HG03558 (cell line): ENCODE measurements around the gene GBF1.

ENCODE experiments used
- ATAC-seq: cut with Tn5 transposase; IDR thresholded peaks from one replicate; pipeline ENCODE4 v1.9.1; 2021; ENCODE audit warnings: moderate number of reproducible peaks; ENCODE audit not compliant: unreplicated experiment; ENCODE audit errors: extremely low read depth

The GBF1 gene

GRCh38 chr10:102414749-102415148, 169.4 kb downstream of the GBF1 start:
- no peak for ATAC-seq

DNA sequence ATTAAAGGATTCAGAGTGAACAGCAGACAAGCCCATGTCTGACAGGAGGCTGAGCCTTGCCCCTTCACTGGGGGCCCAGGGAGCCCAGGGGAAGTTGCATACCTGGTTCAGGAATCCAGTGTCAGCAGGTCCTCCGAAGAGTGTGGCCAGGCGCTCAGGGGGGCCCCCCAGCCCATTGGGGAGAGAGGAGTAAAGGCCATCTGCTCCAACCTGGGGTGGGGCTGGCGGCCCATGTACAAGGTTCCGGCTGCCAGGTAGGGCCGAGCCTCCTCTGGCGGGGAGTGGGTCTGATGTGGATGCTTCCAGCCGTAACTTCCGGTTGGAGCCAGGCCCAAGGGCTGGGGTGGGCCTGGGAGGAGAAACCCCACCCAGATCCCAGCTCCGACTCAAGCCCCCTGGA, 171.0 kb downstream of the GBF1 start:
- no peak for ATAC-seq

- no peak for ATAC-seq
Observed at GRCh38 chr10:102416695-102417094, 171.4 kb downstream of the GBF1 start.

DNA sequence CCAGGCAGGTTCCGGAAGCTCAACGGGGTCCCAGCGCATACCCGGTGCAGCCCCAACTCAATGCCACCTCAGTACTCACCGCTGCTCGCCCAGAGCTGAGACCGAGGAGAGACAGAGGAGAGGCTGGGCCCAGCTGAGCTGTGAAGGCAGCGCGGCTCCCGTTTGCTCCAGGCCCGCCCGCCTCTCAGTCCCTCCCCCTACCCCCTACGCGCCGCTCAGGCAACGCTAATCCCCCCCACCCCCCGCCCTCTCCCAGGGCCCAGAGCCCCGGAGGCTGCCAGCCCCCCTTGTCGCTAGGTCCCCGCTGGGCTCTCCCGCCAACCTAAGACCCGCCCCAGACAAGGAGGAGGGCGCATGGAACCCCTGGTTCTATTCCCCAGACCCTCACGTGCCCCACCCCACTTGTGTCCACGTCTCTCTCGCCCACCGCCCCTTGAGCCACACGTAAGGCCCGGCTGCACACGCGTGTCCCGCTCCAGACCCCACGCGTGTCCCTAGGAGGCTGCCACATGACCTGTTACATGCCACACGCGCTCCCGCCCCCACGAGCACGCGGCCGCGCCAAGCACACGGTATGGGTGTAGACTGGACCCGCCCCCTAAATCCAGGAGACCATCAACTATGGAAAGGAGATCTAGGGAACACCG, 173.4 kb downstream of the GBF1 start, which contains the start of gene PSD:
TSS of gene PSD (minus strand) at position 164 of the 647 bp plus-strand sequence. CDS start 1,747 bp downstream, outside the sequence.
- ATAC-seq: no peak

DNA sequence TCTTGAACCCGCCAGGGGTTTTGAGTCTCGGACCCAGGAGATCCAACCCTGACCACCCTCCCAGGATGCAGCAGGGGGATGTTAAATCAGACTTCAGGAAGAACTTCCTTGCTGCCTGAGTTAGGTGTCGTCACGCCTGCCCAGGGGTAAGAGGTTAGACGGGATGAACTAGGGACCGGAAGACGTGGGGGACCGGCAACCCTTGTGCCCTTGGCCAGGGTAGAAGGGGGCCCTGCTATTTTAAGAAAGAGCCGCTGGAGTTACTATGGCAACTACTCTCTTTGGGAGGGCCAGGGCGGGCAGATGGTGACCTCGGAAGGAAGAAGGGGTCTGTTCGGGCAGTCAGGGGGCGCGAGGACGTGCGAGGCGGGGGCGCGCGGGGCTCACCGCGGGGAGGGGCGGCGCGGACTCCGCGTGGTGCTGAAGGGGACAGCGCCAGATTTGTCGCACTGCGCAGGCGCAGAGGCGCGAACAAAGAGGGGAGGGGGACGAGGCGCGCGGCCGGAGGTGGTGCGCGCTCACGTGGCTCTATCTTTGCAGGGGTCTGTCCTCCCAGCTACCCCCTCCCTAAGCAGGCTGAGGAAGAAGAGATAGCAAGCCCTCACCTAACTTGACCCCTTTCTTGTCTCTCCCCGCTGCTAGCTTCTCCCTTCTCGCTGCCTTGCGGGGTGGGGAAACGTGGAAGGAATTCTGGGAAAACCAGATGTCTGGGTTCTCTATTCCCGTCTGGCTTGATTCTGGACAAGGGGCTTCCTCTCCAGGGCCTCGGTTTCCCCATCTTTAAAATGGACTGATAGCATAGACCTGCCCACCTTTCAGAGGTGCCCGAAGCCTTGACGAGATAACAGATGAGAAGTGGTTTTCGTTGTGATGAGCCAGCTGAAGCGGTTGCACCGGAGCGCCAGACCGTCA, 174.2 kb downstream of the GBF1 start:
- ATAC-seq: no peak

DNA sequence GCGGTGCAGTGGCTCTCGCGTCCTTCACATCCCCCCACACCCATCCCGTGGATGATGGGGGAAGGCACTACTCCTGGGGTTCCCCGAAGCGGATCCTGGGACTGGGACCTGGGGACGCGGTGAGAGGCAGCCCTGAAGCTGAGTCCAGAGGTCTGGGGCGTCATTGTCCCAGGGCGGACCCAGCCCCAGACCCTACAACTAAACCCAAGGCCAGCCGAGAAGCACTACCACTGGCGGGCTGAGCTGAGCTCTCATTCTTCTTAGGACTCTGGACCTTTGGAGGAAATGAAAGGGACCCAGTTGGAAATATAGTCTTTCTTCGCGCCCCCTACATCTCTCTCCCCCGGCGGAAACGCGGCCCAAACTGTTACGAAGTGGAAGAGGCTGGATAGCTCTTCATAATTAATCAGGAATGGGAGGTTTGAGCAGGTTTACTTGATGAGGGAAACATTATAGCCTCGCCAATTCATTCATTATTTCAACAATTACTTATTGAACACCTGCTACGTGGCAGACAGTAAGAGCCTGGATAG, 174.9 kb downstream of the GBF1 start:
- ATAC-seq: no peak

- ATAC-seq: peak; percentile 39
Observed at GRCh38 chr10:102420714-102421506, 175.6 kb downstream of the GBF1 start, which contains the start of gene FBXL15. TSS of gene FBXL15 (plus strand) at chr10:102420836. CDS start at chr10:102421130, 294 bp downstream.

DNA sequence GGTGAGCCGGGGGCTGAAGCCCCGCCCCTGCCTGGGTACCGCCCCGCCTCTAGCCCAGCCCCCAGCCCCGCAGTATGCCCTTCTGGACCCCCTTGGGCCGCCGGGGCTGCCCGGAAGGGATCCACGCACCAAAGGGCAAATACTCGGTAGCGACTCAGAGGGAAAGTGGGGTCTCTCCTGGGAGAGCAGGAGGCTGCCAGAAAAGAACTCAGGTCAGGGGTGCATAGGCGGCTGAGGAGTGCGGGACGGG, 176.1 kb downstream of the GBF1 start:
- ATAC-seq: no peak

DNA sequence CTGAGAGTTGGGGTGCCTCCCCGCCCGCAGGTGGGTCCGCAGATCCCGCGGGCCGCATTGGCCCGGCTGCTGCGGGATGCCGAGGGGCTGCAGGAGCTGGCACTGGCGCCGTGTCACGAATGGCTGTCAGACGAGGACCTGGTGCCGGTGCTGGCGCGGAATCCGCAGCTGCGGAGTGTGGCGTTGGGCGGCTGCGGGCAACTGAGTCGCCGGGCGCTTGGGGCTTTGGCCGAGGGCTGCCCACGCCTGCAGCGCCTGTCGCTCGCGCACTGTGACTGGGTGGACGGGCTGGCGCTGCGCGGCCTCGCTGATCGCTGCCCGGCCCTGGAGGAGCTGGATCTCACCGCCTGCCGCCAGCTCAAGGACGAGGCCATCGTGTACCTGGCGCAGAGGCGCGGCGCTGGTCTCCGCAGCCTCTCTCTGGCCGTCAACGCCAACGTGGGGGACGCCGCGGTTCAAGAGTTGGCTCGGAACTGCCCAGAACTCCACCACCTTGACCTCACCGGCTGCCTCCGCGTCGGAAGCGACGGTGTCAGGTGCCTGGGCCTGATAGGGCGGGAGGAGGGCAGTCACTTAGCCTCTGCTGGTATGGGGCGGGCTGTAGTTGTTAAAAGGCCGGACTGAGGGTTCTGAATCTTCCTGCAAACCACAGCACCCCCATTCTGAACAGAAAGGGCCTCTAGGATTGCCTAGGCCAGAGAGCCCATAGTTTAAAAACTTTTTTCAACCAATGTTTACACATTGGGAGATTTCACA, 176.6 kb downstream of the GBF1 start:
- no peak for ATAC-seq

DNA sequence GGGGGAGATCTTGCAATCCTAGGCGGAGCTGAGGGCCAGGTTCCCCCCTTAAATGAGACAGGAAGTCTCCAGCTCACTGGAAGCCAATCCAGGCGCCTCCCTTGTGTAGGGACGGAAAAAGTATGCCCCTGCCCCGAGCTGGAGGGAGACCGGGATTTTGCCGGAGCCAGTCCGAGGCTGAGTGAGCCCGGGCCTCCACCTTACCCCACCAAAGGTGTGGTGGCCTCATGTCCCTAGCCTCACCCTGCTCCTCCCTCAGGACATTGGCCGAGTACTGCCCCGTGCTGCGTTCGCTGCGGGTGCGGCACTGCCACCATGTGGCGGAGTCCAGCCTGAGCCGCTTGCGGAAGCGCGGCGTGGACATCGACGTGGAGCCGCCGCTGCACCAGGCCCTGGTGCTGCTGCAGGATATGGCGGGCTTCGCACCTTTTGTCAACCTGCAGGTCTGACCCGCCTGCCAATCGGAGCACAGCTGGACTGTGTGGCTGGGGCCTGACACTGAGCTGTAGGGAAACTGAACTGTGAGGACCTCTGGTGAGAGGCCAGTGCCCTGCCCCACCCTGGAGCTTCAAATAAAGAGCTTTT, 177.3 kb downstream of the GBF1 start:
- ATAC-seq: no peak

DNA sequence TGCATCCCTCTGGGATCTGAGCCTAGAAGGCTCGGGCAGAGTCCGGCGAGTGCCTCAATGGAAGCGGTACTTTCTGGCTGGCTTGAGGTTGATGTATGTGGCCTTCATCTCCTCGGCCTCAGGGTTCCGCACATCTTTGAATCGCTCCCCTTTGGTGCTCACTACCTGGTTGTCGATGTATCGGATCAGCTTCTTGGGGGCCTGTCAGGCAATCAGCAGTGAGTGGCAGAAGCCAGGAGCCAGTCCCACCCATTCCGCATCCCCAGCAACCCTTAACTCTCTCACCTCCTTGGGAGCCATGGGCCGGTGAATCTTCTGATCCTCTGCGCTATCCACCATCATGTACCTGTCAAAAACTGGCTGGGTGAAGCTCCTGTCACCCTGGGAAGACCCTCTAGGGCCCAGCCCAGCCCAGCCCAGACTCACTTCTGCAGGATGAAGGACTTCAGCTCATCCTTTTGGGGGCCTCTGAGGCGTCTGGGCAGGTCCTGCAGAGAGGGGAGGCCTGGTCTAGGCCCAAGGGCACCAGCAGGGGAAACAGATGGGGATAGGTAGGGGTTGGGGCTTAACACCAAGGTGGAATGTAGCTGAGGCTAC, 178.1 kb downstream of the GBF1 start:
- ATAC-seq: no peak

DNA sequence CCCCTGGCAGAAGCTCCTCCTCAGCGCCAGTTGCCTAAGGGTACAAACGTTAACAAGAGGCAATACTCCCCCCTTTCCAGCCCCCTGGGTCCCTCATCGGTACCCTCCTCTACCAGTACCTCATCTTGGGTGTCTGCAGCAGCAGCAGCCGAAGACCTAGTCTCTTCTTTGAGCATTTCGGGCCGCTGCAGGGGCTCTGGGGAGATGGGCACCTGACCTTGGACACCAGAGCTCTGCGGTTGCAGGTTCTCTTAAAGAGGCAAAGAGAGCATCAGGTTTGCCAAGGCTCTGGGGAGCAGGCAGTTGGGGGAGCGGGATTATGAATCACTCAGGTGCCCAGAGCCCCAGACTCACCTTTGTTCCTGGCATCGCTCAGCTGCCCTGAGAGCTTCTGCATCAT, 178.8 kb downstream of the GBF1 start:
- no peak for ATAC-seq

- ATAC-seq: no peak
Observed at GRCh38 chr10:102424916-102425315, 179.6 kb downstream of the GBF1 start.

GRCh38 chr10:102425444-102425843, 180.1 kb downstream of the GBF1 start:
- no peak for ATAC-seq

DNA sequence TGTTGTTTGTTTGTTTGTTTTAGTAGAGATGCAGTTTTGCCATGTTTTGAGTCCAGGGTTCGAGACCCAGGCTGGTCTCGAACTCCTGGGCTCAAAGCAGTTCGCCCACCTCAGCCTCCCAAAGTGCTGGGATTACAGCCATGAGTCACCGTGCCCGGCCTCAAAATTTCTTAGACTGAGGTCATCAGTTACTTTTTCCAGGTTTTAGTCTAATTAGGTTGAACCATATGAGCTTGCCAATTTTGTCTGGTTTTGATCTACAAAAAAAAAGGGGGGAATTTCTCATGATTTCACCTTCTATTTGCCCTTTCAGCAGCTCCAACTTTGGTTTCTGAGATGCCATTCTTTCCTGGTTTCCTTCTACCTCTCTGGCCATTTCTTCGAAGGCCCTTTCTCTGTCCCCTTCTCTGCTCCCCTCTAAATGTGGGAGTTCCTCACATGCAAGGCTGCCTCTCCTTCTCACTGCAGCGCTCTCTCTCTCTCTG, 181.5 kb downstream of the GBF1 start:
- no peak for ATAC-seq

GRCh38 chr10:102429468-102429867, 184.1 kb downstream of the GBF1 start:
- ATAC-seq: no peak

DNA sequence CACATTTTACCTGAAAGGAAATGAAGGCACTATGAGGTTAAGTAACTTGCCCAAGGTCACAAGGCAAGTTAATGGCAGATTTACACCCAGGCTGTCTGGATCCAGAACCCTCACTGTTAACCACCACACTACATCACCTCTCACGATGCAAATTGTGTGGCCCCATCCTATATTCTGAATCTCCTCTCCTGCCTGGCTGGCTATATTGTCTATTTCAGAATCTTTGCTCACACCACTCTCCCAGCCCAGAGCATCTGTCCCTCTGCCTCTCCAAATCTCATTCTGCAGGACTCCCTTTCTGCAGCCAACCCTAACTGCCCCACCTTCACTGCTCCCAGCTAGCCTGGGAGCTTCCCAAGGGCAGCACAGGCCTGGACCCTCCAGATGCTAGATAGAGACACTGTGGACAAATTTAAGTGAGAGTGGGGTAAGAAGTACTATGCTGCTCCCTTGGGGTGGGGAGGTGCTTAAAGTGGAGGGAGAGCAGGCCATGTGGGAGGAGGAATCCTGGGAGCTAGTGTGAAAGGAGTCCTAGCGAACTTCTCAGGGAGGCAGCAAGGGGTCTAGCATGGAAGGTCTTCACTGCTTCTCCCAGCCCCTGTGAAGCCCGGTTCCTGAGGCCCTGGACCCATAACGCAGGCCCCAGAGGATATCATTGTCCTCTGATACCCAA, 186.3 kb downstream of the GBF1 start:
- no peak for ATAC-seq
